ENCODE measurements around the gene ZNF836. TPM values are rescaled to one million over a fixed set of nuclear protein-coding genes. Genes with fewer than 3 reads are reported as not detected.

Gene ZNF836
- total and polyA plus RNA-seq, 2 donors (not counting 3 experiments of a cell fraction or from before 2014, with no cell fraction given) = 2.1 to 9.3 TPM

GRCh38 chr19:52196256-52196967 is 25.0 kb upstream of the ZNF836 start:
- no peaks in the 10 kb centered on the region for H3K9me1 ChIP-seq (replicated peaks; ENCODE audit: control insufficient read depth, extremely low read depth, insufficient read depth, low read length)
- no peaks in the 10 kb centered on the region for H3K9me3 ChIP-seq (replicated peaks; ENCODE audit: control insufficient read depth, insufficient read depth, low read length)
- peaks cover 8% of the 10 kb centered on the region for H3K4me1 ChIP-seq (ENCODE audit: control insufficient read depth, extremely low read depth, insufficient read depth, low read length)
- H3K4me3 ChIP-seq (replicated peaks in 1 of 3; ENCODE audit: insufficient read depth in 1 of 3, low read depth in 1 of 3, low read length in 3 of 3) = no peak overlapping the region
- no peak overlapping the region for H3K4me2 ChIP-seq (ENCODE audit: insufficient read depth, low read length)
- H3K79me2 ChIP-seq (ENCODE audit: control insufficient read depth, insufficient read depth, low read length) = peaks cover 96% of the 10 kb centered on the region
- DNase-seq (ENCODE audit: low read depth, low spot score) (no peak), FAIRE-seq (no peak)
- intact Hi-C loops (cut with micrococcal nuclease) = no loop called here
- ChIA-PET POLR2A (no interaction called here), CTCF (interaction anchor here (1.3 kb wide), 1 partner anchor 58 kb away, joined by 3 read pairs; no protein-coding TSS in a partner anchor)
- no peak for TF ChIP-seq EZH2 (IDR thresholded peaks at IDR 0.05; ENCODE audit: borderline replicate concordance, low read depth, low read length, severe bottlenecking)
- TF ChIP-seq POLR2AphosphoS5 (IDR thresholded peaks at IDR 0.05; ENCODE audit: insufficient read depth, low read depth, low read length) = no peak
- TF ChIP-seq MYC (IDR thresholded peaks at IDR 0.05; ENCODE audit: low read depth, low read length) = no peak
- no peak for TF ChIP-seq CTCF (IDR thresholded peaks at IDR 0.05; ENCODE audit: extremely low read depth in 1 of 2, insufficient read depth in 1 of 2, low read depth in 1 of 2, low read length in 2 of 2)
- no peak for TF ChIP-seq MAX (IDR thresholded peaks at IDR 0.05; ENCODE audit: insufficient read depth, insufficient read length)
- no peak for TF ChIP-seq FOS (IDR thresholded peaks at IDR 0.05; ENCODE audit: borderline replicate concordance, insufficient read depth, low read length)
- no peak for TF ChIP-seq GATA2 (IDR thresholded peaks at IDR 0.05; ENCODE audit: insufficient read depth, insufficient read length, low read depth, low read length)
- no peak for TF ChIP-seq POLR2A (IDR thresholded peaks at IDR 0.05; ENCODE audit: low read depth, low read length)
- no peak for TF ChIP-seq JUN (IDR thresholded peaks at IDR 0.05; ENCODE audit: borderline replicate concordance, insufficient read depth, insufficient read length, low read depth)
- H3K9ac ChIP-seq (replicated peaks; ENCODE audit: extremely low read depth, insufficient read depth, low read length) = no peak overlapping the region
- dilution Hi-C loops (cut with MboI; ENCODE audit: extremely low pct_ligation_motif_present, low sequenced_read_pairs) = no loop called here
- H4K20me1 ChIP-seq (replicated peaks; ENCODE audit: control insufficient read depth, extremely low read depth, insufficient read depth, low read length) = no peaks in the 10 kb centered on the region
- BruUV-seq (replicated peaks) = no TSS peak
- no peaks in the 10 kb centered on the region for H3K27me3 ChIP-seq (ENCODE audit: control insufficient read depth in 2 of 2, insufficient read depth in 2 of 2, low read length in 2 of 2)
- H2AFZ ChIP-seq (ENCODE audit: low read depth, low read length) = no peak overlapping the region
- peaks cover 10 to 23% of the 10 kb centered on the region in 2 experiments for H3K36me3 ChIP-seq (ENCODE audit: control insufficient read depth in 2 of 2, extremely low read depth in 1 of 2, insufficient read depth in 2 of 2, low read length in 2 of 2)
- H3K27ac ChIP-seq (ENCODE audit: insufficient read depth, low read depth, low read length) = no peak overlapping the region

Measured in endothelial cell of umbilical vein (primary cell).